ENCODE results near the gene KCTD8. TPM values are rescaled to one million over a fixed set of nuclear protein-coding genes. Genes with fewer than 3 reads are reported as not detected.

The KCTD8 gene
- total RNA-seq, 1 donor from 2014 or later, result 0.68 TPM

GRCh38 chr4:44368413-44369167, 80.0 kb downstream of the KCTD8 start:
- no peaks in the 10 kb centered on the region for H3K36me3 ChIP-seq (ENCODE audit: insufficient read depth, low read length)
- no peaks in the 10 kb centered on the region for H3K4me1 ChIP-seq (ENCODE audit: insufficient read depth, low read length)
- H3K4me3 ChIP-seq (ENCODE audit: insufficient read depth, low read depth, low read length), result no peak overlapping the region
- Mint-ChIP-seq H3K4me3 (ENCODE audit: unreplicated experiment) (no peak overlapping the region), H3K27me3 (ENCODE audit: low read depth, unreplicated experiment) (no peaks in the 10 kb centered on the region), H3K4me1 (ENCODE audit: low read depth, unreplicated experiment) (no peaks in the 10 kb centered on the region), H3K9me3 (ENCODE audit: unreplicated experiment) (no peaks in the 10 kb centered on the region), H3K36me3 (ENCODE audit: low read depth, unreplicated experiment) (no peaks in the 10 kb centered on the region), H3K27ac (ENCODE audit: unreplicated experiment) (no peak overlapping the region)
- no peaks in the 10 kb centered on the region for H3K79me2 ChIP-seq (ENCODE audit: insufficient read depth, low read length)
- no peak overlapping the region for H3K27ac ChIP-seq (ENCODE audit: low read depth, low read length)
- no peaks in the 10 kb centered on the region for H4K20me1 ChIP-seq (ENCODE audit: insufficient read depth, low read length)
- FAIRE-seq (no peak), DNase-seq (ENCODE audit: low read depth) (peak; percentile 55)
- H2AFZ ChIP-seq (ENCODE audit: low read depth, low read length), result no peak overlapping the region
- no peaks in the 10 kb centered on the region for H3K9me3 ChIP-seq (ENCODE audit: insufficient read depth, low read depth, low read length)
- TF ChIP-seq CTCF (IDR thresholded peaks at IDR 0.05; ENCODE audit: insufficient read depth, low read depth, low read length) (no peak), EZH2 (IDR thresholded peaks at IDR 0.05; ENCODE audit: insufficient read depth, low read length) (no peak)
- no peak overlapping the region for H3K9ac ChIP-seq (ENCODE audit: low read length)
- no peaks in the 10 kb centered on the region for H3K27me3 ChIP-seq (ENCODE audit: insufficient read depth, low read length)
- no peak overlapping the region for H3K4me2 ChIP-seq (ENCODE audit: low read length)

- H3K79me2 ChIP-seq (ENCODE audit: insufficient read depth, low read length), result no peaks in the 10 kb centered on the region
- no peak for FAIRE-seq
- H3K27me3 ChIP-seq (ENCODE audit: insufficient read depth, low read length), result no peaks in the 10 kb centered on the region
These were observed 94.4 kb downstream of the KCTD8 start for GRCh38 chr4:44354172-44354571.

More at GRCh38 chr4:44354172-44354571, 94.4 kb downstream of the KCTD8 start:
- Mint-ChIP-seq H3K4me3 (ENCODE audit: unreplicated experiment) (no peak overlapping the region), H3K27me3 (ENCODE audit: low read depth, unreplicated experiment) (no peaks in the 10 kb centered on the region), H3K9me3 (ENCODE audit: unreplicated experiment) (no peaks in the 10 kb centered on the region), H3K4me1 (ENCODE audit: low read depth, unreplicated experiment) (no peaks in the 10 kb centered on the region), H3K36me3 (ENCODE audit: low read depth, unreplicated experiment) (no peaks in the 10 kb centered on the region), H3K27ac (ENCODE audit: unreplicated experiment) (no peak overlapping the region)
- Histone ChIP-seq H3K9ac (ENCODE audit: low read length) (no peak overlapping the region), H3K9me3 (ENCODE audit: insufficient read depth, low read depth, low read length) (no peaks in the 10 kb centered on the region), H3K36me3 (ENCODE audit: insufficient read depth, low read length) (no peaks in the 10 kb centered on the region), H4K20me1 (ENCODE audit: insufficient read depth, low read length) (no peaks in the 10 kb centered on the region), H2AFZ (ENCODE audit: low read depth, low read length) (no peak overlapping the region), H3K27ac (ENCODE audit: low read depth, low read length) (no peak overlapping the region), H3K4me2 (ENCODE audit: low read length) (no peak overlapping the region), H3K4me1 (ENCODE audit: insufficient read depth, low read length) (no peaks in the 10 kb centered on the region), H3K4me3 (ENCODE audit: insufficient read depth, low read depth, low read length) (no peak overlapping the region)
- TF ChIP-seq CTCF (IDR thresholded peaks at IDR 0.05; ENCODE audit: insufficient read depth, low read depth, low read length), result no peak
- DNase-seq (ENCODE audit: low read depth), result no peak
